ENCODE data around the gene ZNF581.

The ZNF581 gene

DNA sequence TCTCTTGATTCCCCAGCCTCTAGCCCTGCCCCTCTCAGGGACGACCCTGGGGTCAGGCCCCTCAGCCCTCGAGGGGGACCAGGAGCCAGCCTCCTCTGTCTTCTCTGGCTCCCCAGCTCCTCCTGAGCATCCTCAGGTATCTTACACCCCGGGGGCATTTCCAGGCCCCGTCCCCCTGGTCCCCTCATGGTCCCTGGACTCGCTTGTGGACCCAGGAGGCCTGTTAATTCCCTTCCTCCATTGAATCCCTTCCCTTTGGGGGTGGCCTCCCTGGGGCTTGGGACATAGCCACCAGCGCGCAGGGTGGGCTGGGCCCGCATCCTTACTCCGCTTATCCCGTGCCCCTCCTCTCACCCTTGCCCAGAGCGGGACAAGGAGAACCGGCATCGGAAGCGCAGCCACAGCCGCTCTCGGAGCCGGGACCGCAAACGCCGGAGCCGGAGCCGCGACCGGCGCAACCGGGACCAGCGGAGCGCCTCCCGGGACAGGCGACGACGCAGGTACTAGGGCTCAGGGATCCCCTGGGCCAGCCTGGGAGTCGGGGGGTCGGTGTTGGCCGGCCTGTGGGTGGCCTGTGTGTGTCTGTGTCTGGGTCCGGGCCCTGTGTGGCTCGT, 15.5 kb downstream of the ZNF581 start:
- DNase-seq (ENCODE audit: low spot score in 2 of 2) (no peak), ATAC-seq (replicated peaks; ENCODE audit: extremely low read depth, poor library complexity, severe bottlenecking) (no peak)
- no peaks in the 10 kb centered on the region for H3K9me3 Mint-ChIP-seq
- H3K27ac Mint-ChIP-seq (ENCODE audit: low read depth): peak overlapping the region; percentile 91
- H3K36me3 Mint-ChIP-seq (ENCODE audit: insufficient read depth): peaks cover 55% of the 10 kb centered on the region
- H3K27me3 Mint-ChIP-seq: no peaks in the 10 kb centered on the region
- H3K4me1 Mint-ChIP-seq: peaks cover 68% of the 10 kb centered on the region
- peak overlapping the region; percentile 95 for H3K4me3 Mint-ChIP-seq

DNA sequence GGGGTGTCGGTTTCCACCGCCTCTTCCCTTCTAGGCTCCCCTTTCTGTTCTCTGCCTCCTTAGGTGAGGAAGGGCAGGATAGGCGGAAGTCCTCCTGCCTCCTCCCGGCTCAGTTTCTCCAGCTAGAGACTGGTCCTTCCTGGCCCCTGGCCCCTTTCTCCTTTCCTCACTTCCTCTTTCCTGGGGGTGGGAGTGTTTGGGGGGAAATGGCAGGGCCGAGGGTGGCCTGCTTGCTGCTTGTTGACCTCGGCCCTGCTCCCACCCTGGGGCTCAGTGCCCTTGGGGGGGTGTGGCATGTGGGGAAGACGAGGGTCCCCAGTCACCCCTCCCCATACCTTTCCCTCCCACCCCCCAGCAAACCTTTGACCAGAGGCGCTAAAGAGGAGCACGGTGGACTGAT, 16.4 kb downstream of the ZNF581 start:
- H3K36me3 Mint-ChIP-seq (ENCODE audit: insufficient read depth): peaks cover 56% of the 10 kb centered on the region
- peak overlapping the region; percentile 91 for H3K27ac Mint-ChIP-seq (ENCODE audit: low read depth)
- peaks cover 61% of the 10 kb centered on the region for H3K4me1 Mint-ChIP-seq
- H3K4me3 Mint-ChIP-seq: peak overlapping the region; percentile 95
- no peak for DNase-seq (ENCODE audit: low spot score in 2 of 2)
- no peak for ATAC-seq (replicated peaks; ENCODE audit: extremely low read depth, poor library complexity, severe bottlenecking)
- no peaks in the 10 kb centered on the region for H3K27me3 Mint-ChIP-seq
- H3K9me3 Mint-ChIP-seq: no peaks in the 10 kb centered on the region

DNA sequence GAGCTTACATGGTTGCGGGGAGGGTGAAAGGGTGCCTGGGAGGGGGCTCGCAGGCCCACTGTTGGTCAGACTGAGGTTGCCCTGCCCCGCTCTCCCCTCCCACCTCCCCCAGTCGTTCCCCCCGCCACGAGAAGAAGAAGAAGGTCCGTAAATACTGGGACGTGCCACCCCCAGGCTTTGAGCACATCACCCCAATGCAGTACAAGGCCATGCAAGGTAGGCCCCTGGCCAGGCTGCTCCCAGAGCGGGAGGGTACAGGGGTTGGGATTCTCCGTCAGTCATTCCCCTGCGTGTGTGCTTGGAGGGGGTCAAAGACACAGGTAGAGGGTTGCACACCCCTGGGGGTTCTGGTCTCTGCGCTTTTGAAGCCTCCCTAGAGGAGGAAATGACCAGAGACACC, 17.0 kb downstream of the ZNF581 start:
- ATAC-seq (replicated peaks; ENCODE audit: extremely low read depth, poor library complexity, severe bottlenecking): no peak
- H3K36me3 Mint-ChIP-seq (ENCODE audit: insufficient read depth): peaks cover 56% of the 10 kb centered on the region
- peak overlapping the region; percentile 91 for H3K27ac Mint-ChIP-seq (ENCODE audit: low read depth)
- peak overlapping the region; percentile 95 for H3K4me3 Mint-ChIP-seq
- no peaks in the 10 kb centered on the region for H3K27me3 Mint-ChIP-seq
- H3K9me3 Mint-ChIP-seq: no peaks in the 10 kb centered on the region
- DNase-seq (ENCODE audit: low spot score in 2 of 2): no peak
- H3K4me1 Mint-ChIP-seq: peaks cover 60% of the 10 kb centered on the region

DNA sequence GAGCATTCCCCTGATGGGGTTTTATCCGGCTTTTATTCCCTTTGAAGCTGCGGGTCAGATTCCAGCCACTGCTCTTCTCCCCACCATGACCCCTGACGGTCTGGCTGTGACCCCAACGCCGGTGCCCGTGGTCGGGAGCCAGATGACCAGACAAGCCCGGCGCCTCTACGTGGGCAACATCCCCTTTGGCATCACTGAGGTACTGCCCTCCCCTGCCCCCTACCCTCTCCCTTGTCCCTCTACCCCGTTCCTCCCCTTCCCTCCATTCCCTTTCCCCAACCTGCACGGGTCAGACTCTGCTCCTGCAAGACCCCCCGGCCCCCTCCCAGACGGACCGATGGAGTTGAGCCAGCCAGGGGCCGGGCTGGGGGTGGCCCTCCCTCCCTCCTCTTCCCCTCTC, 17.5 kb downstream of the ZNF581 start:
- Mint-ChIP-seq H3K4me1 (peaks cover 54% of the 10 kb centered on the region), H3K9me3 (no peaks in the 10 kb centered on the region), H3K36me3 (ENCODE audit: insufficient read depth) (peaks cover 58% of the 10 kb centered on the region), H3K4me3 (no peak overlapping the region), H3K27ac (ENCODE audit: low read depth) (no peak overlapping the region), H3K27me3 (no peaks in the 10 kb centered on the region)
- no peak for DNase-seq (ENCODE audit: low spot score in 2 of 2)
- ATAC-seq (replicated peaks; ENCODE audit: extremely low read depth, poor library complexity, severe bottlenecking): no peak

DNA sequence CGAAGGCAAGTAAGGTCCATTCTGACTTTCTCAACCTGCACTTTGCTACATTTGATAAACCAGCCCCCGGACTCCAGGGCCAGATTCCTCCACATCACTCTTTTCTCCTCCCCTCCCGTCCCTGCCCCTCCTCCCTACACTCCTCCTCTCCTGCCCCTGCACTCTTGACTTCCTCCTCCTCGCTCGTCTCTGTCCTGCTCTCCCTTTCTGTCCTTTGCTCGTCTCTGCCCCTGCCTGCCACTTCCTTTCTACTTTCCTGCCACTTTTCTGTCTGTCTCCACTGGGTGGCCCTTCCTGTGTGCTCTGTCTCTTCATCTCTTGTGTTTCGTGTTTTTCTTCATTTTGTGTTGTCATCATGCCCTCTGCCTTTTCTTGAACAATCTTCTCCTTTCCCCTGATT, 18.4 kb downstream of the ZNF581 start:
- Mint-ChIP-seq H3K27ac (ENCODE audit: low read depth) (peak overlapping the region; percentile 69), H3K27me3 (no peaks in the 10 kb centered on the region), H3K36me3 (ENCODE audit: insufficient read depth) (peaks cover 64% of the 10 kb centered on the region), H3K4me1 (peaks cover 49% of the 10 kb centered on the region), H3K9me3 (no peaks in the 10 kb centered on the region), H3K4me3 (no peak overlapping the region)
- ATAC-seq (replicated peaks; ENCODE audit: extremely low read depth, poor library complexity, severe bottlenecking): no peak
- DNase-seq (ENCODE audit: low spot score in 2 of 2): no peak

DNA sequence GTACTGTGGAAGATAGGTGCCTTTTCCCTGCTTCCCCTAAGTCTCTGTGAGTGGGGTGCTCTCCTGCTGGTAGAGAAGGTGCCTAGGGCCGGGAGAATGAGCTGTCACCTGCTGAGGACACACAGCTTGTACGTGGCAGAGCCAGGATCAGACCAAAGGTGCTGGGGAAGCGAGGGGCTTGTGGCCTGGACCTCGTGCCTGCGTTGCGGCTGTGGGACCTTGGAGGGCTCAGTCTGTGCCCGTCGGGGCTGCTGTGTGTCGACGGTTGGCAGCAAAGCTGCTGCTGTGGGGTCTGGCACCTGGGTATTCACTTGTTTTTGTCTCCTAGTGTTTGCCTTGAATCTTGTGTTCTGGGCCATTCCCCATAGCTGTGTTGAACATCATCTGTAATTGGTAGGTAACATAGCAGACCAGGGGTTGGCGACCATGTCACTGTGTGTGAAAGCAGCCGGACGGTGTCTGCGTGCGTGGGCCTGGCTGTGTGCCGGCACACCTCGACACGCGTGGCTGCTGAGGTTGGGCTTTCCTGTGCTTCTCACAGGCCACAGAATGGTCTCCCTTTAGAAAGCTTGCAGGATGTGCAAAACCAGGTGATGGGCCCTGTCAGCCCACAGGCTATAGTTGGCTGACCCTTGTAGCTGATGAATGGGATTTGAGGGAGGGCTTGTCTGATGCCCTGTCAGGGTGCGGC, 20.5 kb downstream of the ZNF581 start:
- ATAC-seq (replicated peaks; ENCODE audit: extremely low read depth, poor library complexity, severe bottlenecking): no peak
- Mint-ChIP-seq H3K27ac (ENCODE audit: low read depth) (no peak overlapping the region), H3K4me1 (peaks cover 37% of the 10 kb centered on the region), H3K27me3 (no peaks in the 10 kb centered on the region), H3K36me3 (ENCODE audit: insufficient read depth) (peaks cover 75% of the 10 kb centered on the region), H3K4me3 (no peak overlapping the region), H3K9me3 (no peaks in the 10 kb centered on the region)
- no peak for DNase-seq (ENCODE audit: low spot score in 2 of 2)

DNA sequence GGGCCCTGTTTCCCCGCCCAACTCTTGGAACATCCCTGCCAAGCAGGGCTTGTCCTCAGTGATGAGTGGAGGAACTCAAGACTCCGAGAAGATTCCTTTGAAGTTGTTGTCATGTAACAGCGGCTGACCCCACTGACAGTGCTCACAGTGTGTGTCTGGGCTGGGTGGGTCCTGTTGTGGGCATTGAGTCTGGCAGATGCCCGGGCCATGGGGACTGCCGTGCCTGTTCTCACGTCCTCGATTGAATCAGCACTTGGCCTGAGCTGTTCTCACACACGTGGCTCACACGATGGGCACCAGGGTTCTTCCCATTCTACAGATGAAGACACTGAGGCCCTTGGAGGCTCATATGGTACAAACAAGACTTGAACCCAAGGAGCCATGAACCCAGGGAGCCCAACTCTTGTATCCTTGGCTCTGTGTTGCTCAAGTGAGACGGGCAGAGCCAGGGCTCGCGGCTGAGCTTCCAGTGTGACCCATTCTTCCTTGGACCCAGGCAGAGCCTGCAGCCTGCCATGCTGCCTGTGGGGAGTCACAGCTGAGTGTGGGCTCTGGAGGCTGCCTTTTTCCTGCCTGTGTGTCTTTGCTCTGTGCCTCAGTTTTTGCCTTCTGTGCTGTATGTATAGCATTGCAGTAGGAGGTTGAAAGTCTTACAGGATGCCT, 23.0 kb downstream of the ZNF581 start:
- Mint-ChIP-seq H3K36me3 (ENCODE audit: insufficient read depth) (peaks cover 71% of the 10 kb centered on the region), H3K27ac (ENCODE audit: low read depth) (no peak overlapping the region), H3K9me3 (no peaks in the 10 kb centered on the region), H3K27me3 (no peaks in the 10 kb centered on the region), H3K4me3 (no peak overlapping the region), H3K4me1 (peaks cover 45% of the 10 kb centered on the region)
- DNase-seq (ENCODE audit: low spot score in 2 of 2) (no peak), ATAC-seq (replicated peaks; ENCODE audit: extremely low read depth, poor library complexity, severe bottlenecking) (no peak)

DNA sequence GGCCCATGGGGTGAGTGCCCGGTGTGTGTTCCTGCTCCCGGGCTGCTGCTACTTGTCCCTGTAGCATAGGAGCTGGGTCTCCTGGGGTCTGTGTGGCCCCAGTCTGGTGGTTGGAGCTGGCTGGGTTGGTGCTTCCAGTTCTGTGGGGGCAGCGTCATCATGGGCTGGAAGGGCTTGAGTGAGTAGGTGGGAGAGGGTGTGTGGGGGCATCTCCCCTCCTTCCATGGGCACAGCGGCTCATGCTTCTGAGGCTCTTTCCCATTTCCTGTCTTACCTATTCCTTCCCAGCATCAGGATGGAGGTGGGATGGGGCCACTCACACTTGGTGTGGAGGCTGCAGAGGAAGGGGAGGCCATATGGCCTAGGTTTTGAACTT, 23.5 kb downstream of the ZNF581 start:
- peaks cover 41% of the 10 kb centered on the region for H3K4me1 Mint-ChIP-seq

DNA sequence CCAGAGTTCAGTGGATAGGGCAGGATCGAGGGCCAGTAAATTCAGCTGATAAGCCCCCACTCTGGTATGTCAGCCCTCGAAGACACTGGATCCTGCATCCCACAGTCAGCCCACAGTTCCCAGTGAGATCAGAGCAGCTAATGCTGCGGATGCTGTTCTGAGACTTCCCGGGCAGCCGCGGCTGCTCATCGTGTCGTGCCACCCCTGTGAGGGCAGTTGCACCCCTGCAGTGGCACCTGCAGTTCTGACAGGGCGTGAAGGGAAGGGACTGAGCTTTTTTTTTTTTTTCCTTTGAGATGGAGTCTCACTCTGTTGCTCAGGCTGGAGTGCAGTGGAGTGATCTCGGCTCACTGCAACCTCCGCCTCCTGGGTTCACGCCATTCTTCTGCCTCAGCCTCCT, 24.1 kb downstream of the ZNF581 start:
- Mint-ChIP-seq H3K36me3 (ENCODE audit: insufficient read depth) (peaks cover 74% of the 10 kb centered on the region), H3K27me3 (no peaks in the 10 kb centered on the region)
- no peak for ATAC-seq (replicated peaks; ENCODE audit: extremely low read depth, poor library complexity, severe bottlenecking)

More for the DNA sequence above, 23.5 kb downstream of the ZNF581 start:
- H3K27me3 Mint-ChIP-seq: no peaks in the 10 kb centered on the region
- H3K27ac Mint-ChIP-seq (ENCODE audit: low read depth): no peak overlapping the region
- H3K9me3 Mint-ChIP-seq: no peaks in the 10 kb centered on the region
- DNase-seq (ENCODE audit: low spot score in 2 of 2) (no peak), ATAC-seq (replicated peaks; ENCODE audit: extremely low read depth, poor library complexity, severe bottlenecking) (no peak)
- peaks cover 71% of the 10 kb centered on the region for H3K36me3 Mint-ChIP-seq (ENCODE audit: insufficient read depth)
- H3K4me3 Mint-ChIP-seq: no peak overlapping the region

DNA sequence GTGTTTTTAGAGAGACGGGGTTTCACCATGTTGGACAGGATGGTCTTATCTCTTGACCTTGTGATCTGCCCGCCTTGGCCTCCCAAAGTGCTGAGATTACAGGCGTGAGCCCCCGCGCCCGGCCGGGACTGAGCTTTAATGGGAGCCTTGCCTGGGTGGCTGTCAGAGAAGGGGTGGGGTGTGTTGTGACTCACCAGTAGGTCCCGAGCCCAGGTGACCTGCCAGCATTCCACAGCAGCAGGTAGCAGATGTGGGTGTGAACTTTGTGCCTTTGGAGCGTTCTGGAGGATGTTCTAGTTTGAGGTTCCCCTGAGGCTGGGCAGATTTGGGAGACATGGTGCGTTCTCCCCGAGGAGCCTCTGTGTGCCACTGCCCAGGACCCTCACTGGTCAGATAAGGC, 24.5 kb downstream of the ZNF581 start:
- Mint-ChIP-seq H3K36me3 (ENCODE audit: insufficient read depth) (peaks cover 74% of the 10 kb centered on the region), H3K27me3 (no peaks in the 10 kb centered on the region), H3K4me3 (no peak overlapping the region), H3K4me1 (peaks cover 32% of the 10 kb centered on the region), H3K9me3 (no peaks in the 10 kb centered on the region), H3K27ac (ENCODE audit: low read depth) (no peak overlapping the region)
- DNase-seq (ENCODE audit: low spot score in 2 of 2) (no peak), ATAC-seq (replicated peaks; ENCODE audit: extremely low read depth, poor library complexity, severe bottlenecking) (no peak)

More for the DNA sequence above, 24.1 kb downstream of the ZNF581 start:
- no peak overlapping the region for H3K27ac Mint-ChIP-seq (ENCODE audit: low read depth)
- H3K4me3 Mint-ChIP-seq: no peak overlapping the region
- no peak for DNase-seq (ENCODE audit: low spot score in 2 of 2)
- no peaks in the 10 kb centered on the region for H3K9me3 Mint-ChIP-seq
- peaks cover 36% of the 10 kb centered on the region for H3K4me1 Mint-ChIP-seq

DNA sequence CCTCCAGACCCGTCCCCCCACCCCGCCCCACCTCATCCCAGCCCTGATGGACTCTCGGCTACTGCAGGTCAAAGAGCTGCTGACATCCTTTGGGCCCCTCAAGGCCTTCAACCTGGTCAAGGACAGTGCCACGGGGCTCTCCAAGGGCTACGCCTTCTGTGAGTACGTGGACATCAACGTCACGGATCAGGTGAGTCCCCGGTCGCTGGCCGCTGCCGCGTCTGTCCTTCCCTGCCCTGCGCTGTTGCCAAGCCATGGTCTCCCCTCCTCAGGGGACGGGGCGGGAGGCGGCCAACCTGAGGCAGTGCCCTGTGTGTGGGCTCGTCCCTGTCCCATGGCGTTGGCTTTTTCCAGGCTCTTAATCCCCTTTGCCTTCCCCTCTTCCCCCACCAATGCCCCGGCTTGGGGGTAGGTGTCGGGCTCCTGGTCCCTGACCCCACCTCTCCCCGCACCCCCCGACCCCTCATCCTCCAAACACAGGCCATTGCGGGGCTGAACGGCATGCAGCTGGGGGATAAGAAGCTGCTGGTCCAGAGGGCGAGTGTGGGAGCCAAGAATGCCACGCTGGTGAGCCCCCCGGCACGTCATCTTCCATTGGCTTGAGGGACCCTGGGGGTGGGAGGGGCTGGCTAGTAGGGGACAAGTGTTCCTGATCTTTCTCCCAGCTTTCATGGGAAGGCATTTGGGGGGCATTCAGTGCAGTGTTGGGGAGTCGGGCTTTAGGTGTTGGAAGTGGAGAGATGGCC, 25.3 kb downstream of the ZNF581 start:
- no peak overlapping the region for H3K4me3 Mint-ChIP-seq
- H3K27me3 Mint-ChIP-seq: no peaks in the 10 kb centered on the region
- peaks cover 29% of the 10 kb centered on the region for H3K4me1 Mint-ChIP-seq
- no peak for ATAC-seq (replicated peaks; ENCODE audit: extremely low read depth, poor library complexity, severe bottlenecking)
- no peak for DNase-seq (ENCODE audit: low spot score in 2 of 2)
- no peaks in the 10 kb centered on the region for H3K9me3 Mint-ChIP-seq
- H3K36me3 Mint-ChIP-seq (ENCODE audit: insufficient read depth): peaks cover 74% of the 10 kb centered on the region
- peak overlapping the region; percentile 46 for H3K27ac Mint-ChIP-seq (ENCODE audit: low read depth)

DNA sequence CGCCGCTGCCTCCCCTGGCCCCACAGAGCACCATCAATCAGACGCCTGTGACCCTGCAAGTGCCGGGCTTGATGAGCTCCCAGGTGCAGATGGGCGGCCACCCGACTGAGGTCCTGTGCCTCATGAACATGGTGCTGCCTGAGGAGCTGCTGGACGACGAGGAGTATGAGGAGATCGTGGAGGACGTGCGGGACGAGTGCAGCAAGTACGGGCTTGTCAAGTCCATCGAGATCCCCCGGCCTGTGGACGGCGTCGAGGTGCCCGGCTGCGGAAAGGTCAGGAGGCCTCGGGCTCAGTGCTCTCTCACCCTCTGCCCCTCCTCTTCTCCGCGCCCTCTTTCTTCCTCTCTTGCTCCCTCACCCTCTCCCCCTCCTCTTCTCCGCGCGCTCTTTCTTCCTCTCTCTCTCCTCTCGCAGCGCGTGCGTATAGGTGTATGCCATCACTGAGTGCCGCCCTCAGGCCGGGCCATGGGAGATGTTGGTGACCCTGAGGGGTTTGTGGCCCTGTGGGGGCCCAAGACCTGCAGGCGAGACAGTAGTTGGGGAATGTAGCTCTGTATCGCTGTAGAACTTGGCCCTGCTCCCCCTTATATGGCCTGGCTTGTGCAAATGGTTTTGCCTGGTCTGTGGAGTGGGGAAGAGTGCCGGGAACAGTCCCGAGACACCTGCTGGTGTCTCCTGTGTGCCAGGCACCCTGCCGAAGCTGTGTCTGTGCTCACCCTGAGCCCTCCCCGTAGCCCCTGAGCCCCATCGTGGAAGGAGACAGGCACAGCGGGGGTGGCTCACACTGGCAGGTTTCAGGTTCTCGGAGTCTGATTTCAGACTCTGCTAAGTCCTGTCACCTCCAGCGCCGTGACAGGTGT, 26.2 kb downstream of the ZNF581 start:
- Mint-ChIP-seq H3K9me3 (no peaks in the 10 kb centered on the region), H3K36me3 (ENCODE audit: insufficient read depth) (peaks cover 69% of the 10 kb centered on the region), H3K4me3 (no peak overlapping the region), H3K27me3 (no peaks in the 10 kb centered on the region), H3K4me1 (peaks cover 34% of the 10 kb centered on the region), H3K27ac (ENCODE audit: low read depth) (peak overlapping the region; percentile 46)
- no peak for DNase-seq (ENCODE audit: low spot score in 2 of 2)
- no peak for ATAC-seq (replicated peaks; ENCODE audit: extremely low read depth, poor library complexity, severe bottlenecking)

Measured in central memory CD8-positive, alpha-beta T cell (primary cell).